Central memory CD8-positive, alpha-beta T cell (primary cell): ENCODE data around the gene PDYN.

Source experiments
- ATAC-seq: fragments of 150-1000 bp; cut with Tn5 transposase; replicated peaks from 2 replicates; pipeline ENCODE4 v1.10.0; 2022; ENCODE audit warnings: mild to moderate bottlenecking, moderate FRiP score, moderate number of reproducible peaks; ENCODE audit not compliant: poor library complexity, severe bottlenecking; ENCODE audit errors: extremely low read depth
- DNase-seq, 2 donors: peaks; one replicate each; pipeline ENCODE4 v3.0.0; 2021; ENCODE audit warnings: low spot score in 2 of 2
- H3K27ac Mint-ChIP-seq: one replicate; pipeline ENCODE4 v1.8.0; 2022; ENCODE audit warnings: low read depth, mild to moderate bottlenecking, moderate library complexity, mixed read lengths
- H3K27me3 Mint-ChIP-seq: one replicate; pipeline ENCODE4 v1.8.0; 2022; ENCODE audit warnings: mixed read lengths
- H3K36me3 Mint-ChIP-seq: one replicate; pipeline ENCODE4 v1.8.0; 2022; ENCODE audit warnings: mild to moderate bottlenecking, moderate library complexity, mixed read lengths; ENCODE audit not compliant: insufficient read depth
- H3K4me1 Mint-ChIP-seq: one replicate; pipeline ENCODE4 v1.8.0; 2022; ENCODE audit warnings: mixed read lengths
- H3K4me3 Mint-ChIP-seq: one replicate; pipeline ENCODE4 v1.8.0; 2022; ENCODE audit warnings: mild to moderate bottlenecking, moderate library complexity, mixed read lengths
- H3K9me3 Mint-ChIP-seq: one replicate; pipeline ENCODE4 v1.8.0; 2022; ENCODE audit warnings: mixed read lengths

The PDYN gene

GRCh38 chr20:1943275-1944002 lies 50.4 kb downstream of the PDYN start:
- Mint-ChIP-seq H3K4me1 (no peaks in the 10 kb centered on the region), H3K9me3 (no peaks in the 10 kb centered on the region), H3K36me3 (no peaks in the 10 kb centered on the region), H3K27me3 (peaks cover 74% of the 10 kb centered on the region), H3K27ac (no peak overlapping the region), H3K4me3 (no peak overlapping the region)
- no peak for ATAC-seq
- DNase-seq, result no peak

GRCh38 chr20:1942486-1943274 lies 51.2 kb downstream of the PDYN start:
- peaks cover 66% of the 10 kb centered on the region for H3K27me3 Mint-ChIP-seq
- H3K27ac Mint-ChIP-seq, result no peak overlapping the region
- H3K4me1 Mint-ChIP-seq, result no peaks in the 10 kb centered on the region
- ATAC-seq (no peak), DNase-seq (no peak)
- H3K9me3 Mint-ChIP-seq, result no peaks in the 10 kb centered on the region
- H3K36me3 Mint-ChIP-seq, result no peaks in the 10 kb centered on the region
- no peak overlapping the region for H3K4me3 Mint-ChIP-seq

- Mint-ChIP-seq H3K9me3 (no peaks in the 10 kb centered on the region), H3K4me1 (no peaks in the 10 kb centered on the region), H3K4me3 (no peak overlapping the region), H3K27ac (no peak overlapping the region), H3K27me3 (peaks cover 63% of the 10 kb centered on the region), H3K36me3 (no peaks in the 10 kb centered on the region)
- ATAC-seq (no peak), DNase-seq (no peak)
Measured at GRCh38 chr20:1942061-1942460, 51.8 kb downstream of the PDYN start.

GRCh38 chr20:1941226-1941625 lies 52.6 kb downstream of the PDYN start:
- no peak overlapping the region for H3K4me3 Mint-ChIP-seq
- H3K36me3 Mint-ChIP-seq, result no peaks in the 10 kb centered on the region
- H3K9me3 Mint-ChIP-seq, result no peaks in the 10 kb centered on the region
- H3K27me3 Mint-ChIP-seq, result peaks cover 63% of the 10 kb centered on the region
- no peak for DNase-seq
- no peak for ATAC-seq
- H3K27ac Mint-ChIP-seq, result no peak overlapping the region
- H3K4me1 Mint-ChIP-seq, result no peaks in the 10 kb centered on the region

- Mint-ChIP-seq H3K27ac (no peak overlapping the region), H3K27me3 (peaks cover 66% of the 10 kb centered on the region), H3K4me3 (no peak overlapping the region), H3K9me3 (no peaks in the 10 kb centered on the region), H3K36me3 (no peaks in the 10 kb centered on the region), H3K4me1 (no peaks in the 10 kb centered on the region)
- ATAC-seq, result no peak
- DNase-seq, result no peak
Measured at GRCh38 chr20:1940581-1940980, 53.3 kb downstream of the PDYN start.

GRCh38 chr20:1939270-1939595 lies 54.6 kb downstream of the PDYN start:
- no peak overlapping the region for H3K4me3 Mint-ChIP-seq
- no peak for DNase-seq
- no peaks in the 10 kb centered on the region for H3K4me1 Mint-ChIP-seq
- no peaks in the 10 kb centered on the region for H3K9me3 Mint-ChIP-seq
- no peak for ATAC-seq
- no peak overlapping the region for H3K27ac Mint-ChIP-seq
- no peaks in the 10 kb centered on the region for H3K36me3 Mint-ChIP-seq
- peaks cover 55% of the 10 kb centered on the region for H3K27me3 Mint-ChIP-seq

- H3K27ac Mint-ChIP-seq, result no peak overlapping the region
- peaks cover 49% of the 10 kb centered on the region for H3K27me3 Mint-ChIP-seq
- H3K4me1 Mint-ChIP-seq, result no peaks in the 10 kb centered on the region
- no peak overlapping the region for H3K4me3 Mint-ChIP-seq
- no peak for ATAC-seq
- no peak for DNase-seq
- H3K36me3 Mint-ChIP-seq, result no peaks in the 10 kb centered on the region
- H3K9me3 Mint-ChIP-seq, result no peaks in the 10 kb centered on the region
Measured at GRCh38 chr20:1938464-1939269, 55.2 kb downstream of the PDYN start.

GRCh38 chr20:1937316-1937976 lies 56.4 kb downstream of the PDYN start:
- Mint-ChIP-seq H3K4me3 (no peak overlapping the region), H3K27me3 (peaks cover 47% of the 10 kb centered on the region), H3K9me3 (no peaks in the 10 kb centered on the region), H3K27ac (no peak overlapping the region), H3K4me1 (no peaks in the 10 kb centered on the region), H3K36me3 (no peaks in the 10 kb centered on the region)
- no peak for ATAC-seq
- DNase-seq, result no peak

- Mint-ChIP-seq H3K4me3 (no peak overlapping the region), H3K27ac (no peak overlapping the region), H3K36me3 (no peaks in the 10 kb centered on the region), H3K4me1 (no peaks in the 10 kb centered on the region), H3K27me3 (peaks cover 47% of the 10 kb centered on the region), H3K9me3 (no peaks in the 10 kb centered on the region)
- DNase-seq, result no peak
- no peak for ATAC-seq
Measured at GRCh38 chr20:1935696-1936366, 58.0 kb downstream of the PDYN start.

- Mint-ChIP-seq H3K27ac (no peak overlapping the region), H3K4me1 (no peaks in the 10 kb centered on the region), H3K36me3 (no peaks in the 10 kb centered on the region), H3K27me3 (peaks cover 44% of the 10 kb centered on the region), H3K9me3 (no peaks in the 10 kb centered on the region), H3K4me3 (no peak overlapping the region)
- ATAC-seq (no peak), DNase-seq (no peak)
Measured at GRCh38 chr20:1934721-1935573, 58.9 kb downstream of the PDYN start.

- H3K9me3 Mint-ChIP-seq, result no peaks in the 10 kb centered on the region
- no peaks in the 10 kb centered on the region for H3K36me3 Mint-ChIP-seq
- H3K4me3 Mint-ChIP-seq, result no peak overlapping the region
- no peak for DNase-seq
- peaks cover 50% of the 10 kb centered on the region for H3K27me3 Mint-ChIP-seq
- no peak overlapping the region for H3K27ac Mint-ChIP-seq
- H3K4me1 Mint-ChIP-seq, result no peaks in the 10 kb centered on the region
- no peak for ATAC-seq
Measured at GRCh38 chr20:1934156-1934555, 59.7 kb downstream of the PDYN start.
